Peyer's patch (tissue), 4 donors: ENCODE data around the gene SCGB1C1.
A peak's percentile ranks its signal among the peaks of the same experiment; 100 is the strongest.

Experiments used
- CTCF ChIP-seq, 6 experiments: fragments of 450-650 bp in 4 of 6; fragments of 200-600 bp in 2 of 6; sonication (generic) in 1 of 6; IDR thresholded peaks; one replicate each; pipeline ENCODE4 v1.5.1; 2017 to 2019; ENCODE audit warnings: antibody characterized with exemption in 6 of 6, mild to moderate bottlenecking in 3 of 6, moderate library complexity in 1 of 6
- POLR2A ChIP-seq, 2 donors: fragments of 450-650 bp; IDR thresholded peaks; one replicate each; pipeline ENCODE4 v1.5.1; 2017; ENCODE audit warnings: antibody characterized with exemption in 2 of 2, mild to moderate bottlenecking in 2 of 2, moderate library complexity in 2 of 2

GRCh38 chr11:207208-207862 lies 14.5 kb downstream of the SCGB1C1 start, which contains the start of the genes BET1L and RIC8A:
- TF ChIP-seq CTCF (IDR thresholded peaks at IDR 0.05) (peak in 1 of 6 experiments; percentile 8), POLR2A (IDR thresholded peaks at IDR 0.05) (peak; percentile 85 to 96)
